Calu3 (cell line): ENCODE data around the gene COL4A4. TPM values are rescaled to one million over a fixed set of nuclear protein-coding genes. Genes with fewer than 3 reads are reported as not detected.

Experiments
- BruUV-seq: library from RNA; stranded (reverse); fragments of 400-500 nt; replicated peaks from 2 replicates; lab custom pipeline; 2021; lab: Mats Ljungman, UMichigan
- CTCF ChIA-PET: fragments of 300-600 bp; sonication (Branson Sonifier 250); formaldehyde crosslinking; loops from one replicate; lab custom pipeline; 2022; ENCODE audit warnings: antibody characterized with exemption; lab: Charles Lee
- DNase-seq: peaks from one replicate; pipeline ENCODE4 v3.0.0; 2022
- H3K27ac Mint-ChIP-seq: one replicate; pipeline ENCODE4 v1.8.0; 2022; ENCODE audit warnings: mixed read lengths; ENCODE audit not compliant: unreplicated experiment
- H3K27me3 Mint-ChIP-seq: one replicate; pipeline ENCODE4 v1.8.0; 2022; ENCODE audit warnings: mixed read lengths; ENCODE audit not compliant: unreplicated experiment
- H3K36me3 Mint-ChIP-seq: one replicate; pipeline ENCODE4 v1.8.0; 2022; ENCODE audit warnings: mild to moderate bottlenecking, moderate library complexity, mixed read lengths; ENCODE audit not compliant: insufficient read depth, unreplicated experiment
- H3K4me1 Mint-ChIP-seq: one replicate; pipeline ENCODE4 v1.8.0; 2022; ENCODE audit warnings: mild to moderate bottlenecking, low read depth, mixed read lengths; ENCODE audit not compliant: unreplicated experiment
- H3K4me3 Mint-ChIP-seq: one replicate; pipeline ENCODE4 v1.8.0; 2022; ENCODE audit warnings: mild to moderate bottlenecking, low read depth, moderate library complexity, mixed read lengths; ENCODE audit not compliant: unreplicated experiment
- H3K9me3 Mint-ChIP-seq: one replicate; pipeline ENCODE4 v1.8.0; 2022; ENCODE audit warnings: low read depth, mixed read lengths; ENCODE audit not compliant: unreplicated experiment
- intact Hi-C: fragments of 100-400 bp; cut with micrococcal nuclease; formaldehyde crosslinking; loops from one replicate; pipeline ENCODE4 v1.10.0; 2022; ENCODE audit not compliant: unreplicated experiment
- total RNA-seq: library from RNA; stranded (reverse); gene quantifications from 2 replicates; pipeline ENCODE4 v1.2.3, GENCODE V29; 2022
- TF ChIP-seq, protein P1 (sequence below): fragments of 200-600 bp; IDR thresholded peaks from one replicate; pipeline ENCODE4 v1.8.0; 2022; ENCODE audit warnings: antibody characterized with exemption; ENCODE audit not compliant: unreplicated experiment

COL4A4 gene
- total RNA-seq, 1 experiment from 2014 or later, result 17.2 TPM

- H3K27ac Mint-ChIP-seq, result no peak overlapping the region
- no peaks in the 10 kb centered on the region for H3K9me3 Mint-ChIP-seq
- no peak overlapping the region for H3K4me3 Mint-ChIP-seq
- H3K27me3 Mint-ChIP-seq, result no peaks in the 10 kb centered on the region
- no peak for DNase-seq
- intact Hi-C loops, result no loop called here
- CTCF ChIA-PET, result no interaction called here
- peaks cover 9% of the 10 kb centered on the region for H3K36me3 Mint-ChIP-seq
- no TSS peak for BruUV-seq
- TF ChIP-seq, protein P1, sequence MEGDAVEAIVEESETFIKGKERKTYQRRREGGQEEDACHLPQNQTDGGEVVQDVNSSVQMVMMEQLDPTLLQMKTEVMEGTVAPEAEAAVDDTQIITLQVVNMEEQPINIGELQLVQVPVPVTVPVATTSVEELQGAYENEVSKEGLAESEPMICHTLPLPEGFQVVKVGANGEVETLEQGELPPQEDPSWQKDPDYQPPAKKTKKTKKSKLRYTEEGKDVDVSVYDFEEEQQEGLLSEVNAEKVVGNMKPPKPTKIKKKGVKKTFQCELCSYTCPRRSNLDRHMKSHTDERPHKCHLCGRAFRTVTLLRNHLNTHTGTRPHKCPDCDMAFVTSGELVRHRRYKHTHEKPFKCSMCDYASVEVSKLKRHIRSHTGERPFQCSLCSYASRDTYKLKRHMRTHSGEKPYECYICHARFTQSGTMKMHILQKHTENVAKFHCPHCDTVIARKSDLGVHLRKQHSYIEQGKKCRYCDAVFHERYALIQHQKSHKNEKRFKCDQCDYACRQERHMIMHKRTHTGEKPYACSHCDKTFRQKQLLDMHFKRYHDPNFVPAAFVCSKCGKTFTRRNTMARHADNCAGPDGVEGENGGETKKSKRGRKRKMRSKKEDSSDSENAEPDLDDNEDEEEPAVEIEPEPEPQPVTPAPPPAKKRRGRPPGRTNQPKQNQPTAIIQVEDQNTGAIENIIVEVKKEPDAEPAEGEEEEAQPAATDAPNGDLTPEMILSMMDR, result no peak
- H3K4me1 Mint-ChIP-seq, result no peaks in the 10 kb centered on the region
Measured at GRCh38 chr2:227007940-227008339, 156.1 kb downstream of the COL4A4 start.

GRCh38 chr2:227007148-227007547, 156.9 kb downstream of the COL4A4 start:
- CTCF ChIA-PET, result no interaction called here
- TF ChIP-seq, protein P1, result no peak
- H3K36me3 Mint-ChIP-seq, result peaks cover 7% of the 10 kb centered on the region
- no peak overlapping the region for H3K4me3 Mint-ChIP-seq
- no peaks in the 10 kb centered on the region for H3K4me1 Mint-ChIP-seq
- no TSS peak for BruUV-seq
- DNase-seq, result no peak
- no peak overlapping the region for H3K27ac Mint-ChIP-seq
- H3K27me3 Mint-ChIP-seq, result no peaks in the 10 kb centered on the region
- intact Hi-C loops, result no loop called here
- H3K9me3 Mint-ChIP-seq, result no peaks in the 10 kb centered on the region

DNA sequence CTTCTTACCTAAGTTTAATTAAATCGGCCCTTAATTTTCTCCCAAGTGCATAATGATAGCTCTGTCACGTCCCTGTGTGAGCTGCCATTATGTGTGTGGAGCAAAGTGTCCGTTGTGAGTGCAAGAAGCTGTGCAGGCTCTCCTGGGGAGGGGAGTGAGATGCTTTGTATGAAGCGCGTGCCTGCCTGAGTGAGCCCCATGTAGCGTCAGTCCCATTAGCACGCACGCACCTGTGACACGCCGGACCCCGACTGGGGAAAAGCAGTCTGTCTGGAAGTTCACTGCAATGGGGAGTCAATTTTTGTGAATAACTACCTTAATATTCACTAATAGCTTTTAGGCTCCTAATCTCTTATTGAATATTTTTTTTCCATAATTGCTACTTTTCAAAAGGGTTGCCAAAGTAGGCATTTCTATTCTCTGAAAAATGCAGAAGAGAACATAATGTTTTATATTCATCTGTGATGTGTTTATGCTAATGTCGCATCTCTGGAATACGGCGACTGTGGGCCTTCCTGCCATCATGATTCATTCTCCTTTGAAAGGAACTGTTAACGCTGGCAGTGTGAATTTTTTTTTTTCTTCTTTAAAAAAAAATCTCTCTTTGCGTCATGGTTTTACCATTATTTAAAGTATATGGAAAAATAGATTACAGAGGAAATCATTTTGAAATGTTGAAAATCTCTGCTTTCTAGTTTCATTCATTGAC, 157.7 kb downstream of the COL4A4 start:
- H3K4me1 Mint-ChIP-seq, result no peaks in the 10 kb centered on the region
- no TSS peak for BruUV-seq
- no peaks in the 10 kb centered on the region for H3K9me3 Mint-ChIP-seq

GRCh38 chr2:227004482-227004881, 159.5 kb downstream of the COL4A4 start:
- intact Hi-C loops, result no loop called here

More for the DNA sequence above, 157.7 kb downstream of the COL4A4 start:
- CTCF ChIA-PET, result no interaction called here
- intact Hi-C loops, result no loop called here
- no peak overlapping the region for H3K4me3 Mint-ChIP-seq
- peaks cover under 1% of the 10 kb centered on the region for H3K36me3 Mint-ChIP-seq
- no peaks in the 10 kb centered on the region for H3K27me3 Mint-ChIP-seq
- TF ChIP-seq, protein P1, result no peak
- no peak for DNase-seq
- H3K27ac Mint-ChIP-seq, result no peak overlapping the region

More at GRCh38 chr2:227004482-227004881, 159.5 kb downstream of the COL4A4 start:
- no peak for DNase-seq
- CTCF ChIA-PET, result no interaction called here
- TF ChIP-seq, protein P1, result no peak
- H3K9me3 Mint-ChIP-seq, result no peaks in the 10 kb centered on the region
- H3K27ac Mint-ChIP-seq, result no peak overlapping the region
- BruUV-seq, result no TSS peak
- no peaks in the 10 kb centered on the region for H3K27me3 Mint-ChIP-seq
- no peak overlapping the region for H3K4me3 Mint-ChIP-seq
- no peaks in the 10 kb centered on the region for H3K36me3 Mint-ChIP-seq
- H3K4me1 Mint-ChIP-seq, result no peaks in the 10 kb centered on the region
